ENCODE data around the gene CERS6. TPM values are rescaled to one million over a fixed set of nuclear protein-coding genes. Genes with fewer than 3 reads are reported as not detected.
A peak's percentile ranks its signal among the peaks of the same experiment; 100 is the strongest.

Gene CERS6
- polyA plus RNA-seq, 1 donor (not counting 4 experiments of a cell fraction or from before 2014, with no cell fraction given) = 19.5 TPM

DNA sequence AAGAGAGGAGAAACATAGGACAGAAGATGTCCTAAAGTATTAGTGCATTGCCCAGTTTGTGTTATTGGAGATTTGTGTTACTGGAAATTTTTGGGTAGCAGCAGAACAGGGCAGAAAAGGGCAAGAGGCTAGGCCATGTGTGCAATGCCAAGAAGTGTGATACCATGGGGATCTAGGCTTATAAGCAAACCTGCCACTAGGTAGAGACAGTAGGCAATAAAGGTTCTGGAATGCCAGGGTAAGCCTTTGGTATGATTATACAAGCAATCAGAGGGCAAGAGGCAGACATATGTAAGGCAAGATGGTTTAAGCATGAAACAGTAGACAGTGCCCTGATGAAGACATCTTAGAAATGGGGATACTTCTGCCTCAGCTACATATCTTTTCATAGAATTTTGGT is 12.3 kb upstream of the CERS6 start:
- FAIRE-seq (peak; percentile 29), DNase-seq (ENCODE audit: low read depth, low spot score) (no peak)
- TF ChIP-seq, protein P1, sequence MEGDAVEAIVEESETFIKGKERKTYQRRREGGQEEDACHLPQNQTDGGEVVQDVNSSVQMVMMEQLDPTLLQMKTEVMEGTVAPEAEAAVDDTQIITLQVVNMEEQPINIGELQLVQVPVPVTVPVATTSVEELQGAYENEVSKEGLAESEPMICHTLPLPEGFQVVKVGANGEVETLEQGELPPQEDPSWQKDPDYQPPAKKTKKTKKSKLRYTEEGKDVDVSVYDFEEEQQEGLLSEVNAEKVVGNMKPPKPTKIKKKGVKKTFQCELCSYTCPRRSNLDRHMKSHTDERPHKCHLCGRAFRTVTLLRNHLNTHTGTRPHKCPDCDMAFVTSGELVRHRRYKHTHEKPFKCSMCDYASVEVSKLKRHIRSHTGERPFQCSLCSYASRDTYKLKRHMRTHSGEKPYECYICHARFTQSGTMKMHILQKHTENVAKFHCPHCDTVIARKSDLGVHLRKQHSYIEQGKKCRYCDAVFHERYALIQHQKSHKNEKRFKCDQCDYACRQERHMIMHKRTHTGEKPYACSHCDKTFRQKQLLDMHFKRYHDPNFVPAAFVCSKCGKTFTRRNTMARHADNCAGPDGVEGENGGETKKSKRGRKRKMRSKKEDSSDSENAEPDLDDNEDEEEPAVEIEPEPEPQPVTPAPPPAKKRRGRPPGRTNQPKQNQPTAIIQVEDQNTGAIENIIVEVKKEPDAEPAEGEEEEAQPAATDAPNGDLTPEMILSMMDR (optimal IDR thresholded peaks at IDR 0.05 in 1 of 3, IDR thresholded peaks at IDR 0.05 in 1 of 3, conservative IDR thresholded peaks at IDR 0.05 in 1 of 3; ENCODE audit: extremely low read depth in 1 of 3, insufficient read depth in 2 of 3, low read length in 3 of 3) = peak in 2 of 3 experiments; percentile 40 to 55
- no peak for TF ChIP-seq EZH2 (IDR thresholded peaks at IDR 0.05; ENCODE audit: low read length)
- Histone ChIP-seq H3K4me3 (ENCODE audit: control insufficient read depth in 2 of 3, extremely low read depth in 1 of 3, insufficient read depth in 2 of 3, low read depth in 1 of 3, low read length in 3 of 3) (no peak overlapping the region), H3K36me3 (ENCODE audit: control insufficient read depth in 2 of 2, extremely low read depth in 1 of 2, insufficient read depth in 2 of 2, low read length in 2 of 2) (no peaks in the 10 kb centered on the region), H3K9ac (ENCODE audit: control insufficient read depth, extremely low read depth, insufficient read depth, low read length) (no peak overlapping the region), H3K9me1 (ENCODE audit: control insufficient read depth, extremely low read depth, insufficient read depth, low read length) (no peaks in the 10 kb centered on the region), H3K4me2 (ENCODE audit: control insufficient read depth, extremely low read depth, insufficient read depth, low read depth, low read length) (no peak overlapping the region), H2AFZ (ENCODE audit: control insufficient read depth, low read length) (no peak overlapping the region), H3K27me3 (ENCODE audit: control insufficient read depth, extremely low read depth, insufficient read depth, low read length) (no peaks in the 10 kb centered on the region), H3K27ac (ENCODE audit: control insufficient read depth, insufficient read depth, low read length) (no peak overlapping the region), H3K9me3 (ENCODE audit: control insufficient read depth, low read depth, low read length) (no peaks in the 10 kb centered on the region), H4K20me1 (ENCODE audit: control insufficient read depth, extremely low read depth, insufficient read depth, low read length) (no peaks in the 10 kb centered on the region), H3K4me1 (ENCODE audit: control insufficient read depth, extremely low read depth, insufficient read depth, low read length) (peaks cover 3% of the 10 kb centered on the region), H3K79me2 (ENCODE audit: control insufficient read depth, insufficient read depth, low read length) (no peaks in the 10 kb centered on the region)
- dilution Hi-C loops (cut with MboI; ENCODE audit: extremely low pct_ligation_motif_present, low sequenced_read_pairs) = no loop called here

DNA sequence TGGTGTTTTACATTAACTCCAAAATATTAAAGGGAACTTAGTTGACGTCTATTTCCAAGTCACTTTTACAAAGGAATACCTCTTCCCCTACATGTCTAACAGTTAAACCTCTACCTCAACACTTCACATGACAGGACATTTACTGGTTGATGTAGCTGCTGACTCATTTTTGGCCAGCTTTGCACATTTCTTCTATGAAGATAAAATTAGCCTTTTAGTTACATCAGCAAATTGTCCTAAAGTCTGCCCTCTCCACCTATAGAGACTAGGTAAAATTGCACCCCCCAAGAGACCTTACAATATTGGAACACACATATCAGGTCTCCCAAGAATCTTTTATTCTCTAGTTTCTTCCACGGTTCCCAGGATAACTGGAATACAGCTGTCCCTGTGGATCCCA is 10.1 kb upstream of the CERS6 start:
- no peaks in the 10 kb centered on the region for H3K79me2 ChIP-seq (ENCODE audit: control insufficient read depth, insufficient read depth, low read length)
- H3K27ac ChIP-seq (ENCODE audit: control insufficient read depth, insufficient read depth, low read length) = no peak overlapping the region
- H4K20me1 ChIP-seq (ENCODE audit: control insufficient read depth, extremely low read depth, insufficient read depth, low read length) = no peaks in the 10 kb centered on the region
- DNase-seq (ENCODE audit: low read depth, low spot score) (no peak), FAIRE-seq (no peak)
- dilution Hi-C loops (cut with MboI; ENCODE audit: extremely low pct_ligation_motif_present, low sequenced_read_pairs) = no loop called here
- no peaks in the 10 kb centered on the region for H3K27me3 ChIP-seq (ENCODE audit: control insufficient read depth, extremely low read depth, insufficient read depth, low read length)
- H3K4me1 ChIP-seq (ENCODE audit: control insufficient read depth, extremely low read depth, insufficient read depth, low read length) = no peaks in the 10 kb centered on the region
- H3K9ac ChIP-seq (ENCODE audit: control insufficient read depth, extremely low read depth, insufficient read depth, low read length) = no peak overlapping the region
- no peak overlapping the region for H3K4me2 ChIP-seq (ENCODE audit: control insufficient read depth, extremely low read depth, insufficient read depth, low read depth, low read length)
- no peak overlapping the region for H3K4me3 ChIP-seq (ENCODE audit: control insufficient read depth in 2 of 3, extremely low read depth in 1 of 3, insufficient read depth in 2 of 3, low read depth in 1 of 3, low read length in 3 of 3)
- no peaks in the 10 kb centered on the region for H3K36me3 ChIP-seq (ENCODE audit: control insufficient read depth in 2 of 2, extremely low read depth in 1 of 2, insufficient read depth in 2 of 2, low read length in 2 of 2)
- H3K9me1 ChIP-seq (ENCODE audit: control insufficient read depth, extremely low read depth, insufficient read depth, low read length) = no peaks in the 10 kb centered on the region
- no peaks in the 10 kb centered on the region for H3K9me3 ChIP-seq (ENCODE audit: control insufficient read depth, low read depth, low read length)
- no peak overlapping the region for H2AFZ ChIP-seq (ENCODE audit: control insufficient read depth, low read length)
- TF ChIP-seq, protein P1 (optimal IDR thresholded peaks at IDR 0.05 in 1 of 3, IDR thresholded peaks at IDR 0.05 in 1 of 3, conservative IDR thresholded peaks at IDR 0.05 in 1 of 3; ENCODE audit: extremely low read depth in 1 of 3, insufficient read depth in 2 of 3, low read length in 3 of 3) = no peak
- TF ChIP-seq EZH2 (IDR thresholded peaks at IDR 0.05; ENCODE audit: low read length) = no peak
